Thoracic aorta (tissue), 2 donors: ENCODE measurements around the gene SCAI. TPM values are rescaled to one million over a fixed set of nuclear protein-coding genes. Genes with fewer than 3 reads are reported as not detected.

Source experiments
- ATAC-seq: fragments of 150-250 bp; one replicate; pipeline ENCODE4 v1.8.0; 2017; ENCODE audit warnings: low read depth; ENCODE audit not compliant: insufficient number of reproducible peaks, low FRiP score
- DNase-seq: peaks from one replicate; pipeline ENCODE4 v3.0.0-alpha.2; 2020; ENCODE audit warnings: low spot score
- H3K27ac ChIP-seq, 2 donors: fragments of 200-600 bp; sonication (generic); 1 replicate in 1 of 2; 2 replicates in 1 of 2; pipeline ENCODE4 v1.5.1; 2016; ENCODE audit warnings: mild to moderate bottlenecking in 2 of 2, moderate library complexity in 2 of 2
- H3K27me3 ChIP-seq: fragments of 200-600 bp; sonication (generic); replicated peaks from 2 replicates; pipeline ENCODE4 v1.6.0; 2016; ENCODE audit warnings: mild to moderate bottlenecking; ENCODE audit not compliant: insufficient read depth
- H3K36me3 ChIP-seq: fragments of 200-600 bp; sonication (generic); one replicate; pipeline ENCODE4 v1.5.1; 2016
- H3K4me1 ChIP-seq, 2 donors: fragments of 200-600 bp; sonication (generic); 1 replicate in 1 of 2; 2 replicates in 1 of 2; pipeline versions ENCODE4 v1.5.1 to v1.6.0; 2016; ENCODE audit warnings: low read depth in 2 of 2, mild to moderate bottlenecking in 1 of 2; ENCODE audit not compliant: control insufficient read depth in 1 of 2
- H3K4me3 ChIP-seq: fragments of 200-600 bp; sonication (generic); 2 replicates; pipeline ENCODE4 v1.5.1; 2016; ENCODE audit warnings: mild to moderate bottlenecking
- H3K9me3 ChIP-seq: fragments of 200-600 bp; sonication (generic); 2 replicates; pipeline ENCODE4 v1.5.1; 2016
- CTCF ChIP-seq: fragments of 200-600 bp; sonication (generic); IDR thresholded peaks from one replicate; pipeline ENCODE4 v1.5.1; 2019; ENCODE audit warnings: antibody characterized with exemption
- total RNA-seq, 2 donors: library from RNA; depleted of rRNA; stranded (reverse); fragments of >200 nt; gene quantifications; one replicate each; pipeline versions ENCODE4 v1.1.0 to v1.2.3, GENCODE V29; 2016

SCAI gene
- total RNA-seq, 2 donors from 2014 or later: 5.1 to 12.4 TPM

- TF ChIP-seq CTCF: no peak
- peaks cover 4% of the 10 kb centered on the region for H3K36me3 ChIP-seq
- ATAC-seq (no peak), DNase-seq (no peak)
- H3K27ac ChIP-seq: peak overlapping the region; percentile 8 to 28
- H3K4me3 ChIP-seq: peak overlapping the region; percentile 10
- H3K27me3 ChIP-seq: no peaks in the 10 kb centered on the region
- H3K4me1 ChIP-seq: peaks cover 4 to 36% of the 10 kb centered on the region in 2 donors
- H3K9me3 ChIP-seq: no peaks in the 10 kb centered on the region
Observed at GRCh38 chr9:125160750-125161149, 17.4 kb upstream of the SCAI start.

- Histone ChIP-seq H3K9me3 (no peaks in the 10 kb centered on the region), H3K36me3 (peaks cover 24% of the 10 kb centered on the region), H3K27me3 (no peaks in the 10 kb centered on the region), H3K4me1 (peaks cover 4 to 25% of the 10 kb centered on the region in 2 donors), H3K27ac (no peak overlapping the region), H3K4me3 (no peak overlapping the region)
- no peak for TF ChIP-seq CTCF
- ATAC-seq (no peak), DNase-seq (no peak)
Observed at GRCh38 chr9:125156551-125156950, 13.2 kb upstream of the SCAI start.

- no peak for TF ChIP-seq CTCF
- Histone ChIP-seq H3K4me3 (no peak overlapping the region), H3K36me3 (peaks cover 32% of the 10 kb centered on the region), H3K27me3 (no peaks in the 10 kb centered on the region), H3K9me3 (no peaks in the 10 kb centered on the region), H3K27ac (no peak overlapping the region), H3K4me1 (peaks cover 0 to 8% of the 10 kb centered on the region in 2 donors)
- no peak for ATAC-seq
- no peak for DNase-seq
Observed at GRCh38 chr9:125153712-125154367, 10.5 kb upstream of the SCAI start.

- ATAC-seq (no peak), DNase-seq (no peak)
- Histone ChIP-seq H3K36me3 (peaks cover 32% of the 10 kb centered on the region), H3K27me3 (no peaks in the 10 kb centered on the region), H3K9me3 (no peaks in the 10 kb centered on the region), H3K4me3 (no peak overlapping the region), H3K4me1 (peaks cover 0 to 8% of the 10 kb centered on the region in 2 donors), H3K27ac (no peak overlapping the region)
- TF ChIP-seq CTCF: no peak
Observed at GRCh38 chr9:125151730-125152129, 8.4 kb upstream of the SCAI start.

GRCh38 chr9:125150349-125151245 lies 7.3 kb upstream of the SCAI start:
- Histone ChIP-seq H3K36me3 (peaks cover 32% of the 10 kb centered on the region), H3K27ac (no peak overlapping the region), H3K27me3 (no peaks in the 10 kb centered on the region), H3K4me3 (no peak overlapping the region), H3K9me3 (no peaks in the 10 kb centered on the region), H3K4me1 (peaks cover 0 to 15% of the 10 kb centered on the region in 2 donors)
- no peak for ATAC-seq
- TF ChIP-seq CTCF: no peak
- no peak for DNase-seq
